GM21723 (cell line): ENCODE data around the gene DYNLT4.
A peak's percentile ranks its signal among the peaks of the same experiment; 100 is the strongest.

Source experiments
- ATAC-seq: cut with Tn5 transposase; IDR thresholded peaks from one replicate; pipeline ENCODE4 v1.9.1; 2021; ENCODE audit warnings: mild to moderate bottlenecking, moderate library complexity; ENCODE audit not compliant: unreplicated experiment

DYNLT4 gene

DNA sequence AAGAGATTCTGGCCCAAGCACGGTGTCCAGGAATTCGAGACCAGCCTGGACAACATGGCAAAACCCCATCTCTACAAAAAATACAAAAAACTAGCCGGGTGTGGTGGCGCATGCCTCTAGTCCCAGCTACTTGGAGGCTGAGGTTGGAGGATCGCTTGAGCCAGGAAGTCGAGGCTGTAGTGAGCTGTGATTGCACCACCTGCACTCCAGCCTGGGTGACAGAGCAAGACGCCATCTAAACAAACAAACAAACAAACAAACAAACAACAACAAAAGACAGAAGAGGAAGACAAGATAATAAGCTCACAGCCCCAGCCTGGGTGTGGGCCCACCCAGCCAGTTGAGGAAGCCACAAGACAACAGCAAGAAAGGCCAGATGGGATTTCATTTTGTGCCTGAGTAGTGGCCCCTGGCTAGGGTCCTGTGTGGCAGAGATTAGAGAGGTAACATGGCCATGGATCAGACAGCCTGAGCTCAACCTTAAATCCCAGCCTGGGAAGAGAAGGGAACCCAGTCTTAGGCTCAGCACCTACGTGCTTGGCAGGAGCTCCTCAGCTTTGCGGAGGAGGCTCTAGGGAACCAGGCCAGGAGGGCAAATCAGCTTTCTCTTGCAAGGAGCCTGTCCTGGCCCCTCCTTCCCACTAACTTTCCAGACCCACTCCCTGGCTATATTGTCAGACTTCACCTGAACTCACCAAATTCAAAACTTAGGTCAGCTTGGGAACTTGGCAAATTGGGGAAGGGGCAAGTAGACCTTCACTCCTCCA is 14.2 kb downstream of the DYNLT4 start:
- ATAC-seq = no peak

DNA sequence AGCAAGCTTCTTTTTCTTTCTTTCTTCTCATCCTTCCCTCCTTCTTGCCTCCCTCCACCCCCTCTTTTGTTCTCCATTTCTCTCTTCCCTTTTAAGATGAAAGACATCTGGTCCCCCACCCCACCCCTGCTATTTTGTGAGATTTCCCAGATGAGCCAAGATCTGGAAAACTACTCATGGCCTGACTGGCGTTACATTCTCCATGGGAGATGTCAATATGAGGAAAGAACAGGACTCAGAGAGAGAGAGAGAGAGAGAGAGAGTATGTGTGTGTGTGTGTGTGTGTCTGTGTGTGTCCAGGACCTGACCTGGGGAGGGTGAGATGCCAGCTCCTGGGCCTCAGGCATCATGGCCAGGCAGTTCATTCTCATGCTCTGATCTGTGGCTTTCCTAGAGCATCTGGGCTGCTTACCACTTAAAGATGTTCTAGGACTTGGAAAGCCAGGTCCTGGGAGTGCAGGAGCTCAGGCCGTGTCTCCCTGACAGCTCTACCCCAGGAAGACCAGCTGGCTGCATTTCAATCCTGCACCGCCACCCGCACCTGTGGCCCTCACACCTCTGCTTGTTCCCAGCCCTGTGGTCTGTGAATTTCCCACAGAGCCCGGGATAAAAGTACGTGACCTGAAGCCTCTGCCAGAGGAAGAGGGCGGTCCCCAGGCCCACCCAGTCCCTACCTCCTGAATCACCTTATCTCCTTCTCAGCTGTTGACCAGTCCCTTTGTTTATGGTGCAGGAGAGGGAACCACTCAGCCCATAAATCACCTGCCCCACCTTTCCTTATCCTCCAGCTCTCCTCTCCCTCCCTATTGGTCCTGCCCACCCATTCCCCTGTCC is 16.0 kb downstream of the DYNLT4 start:
- ATAC-seq = no peak

DNA sequence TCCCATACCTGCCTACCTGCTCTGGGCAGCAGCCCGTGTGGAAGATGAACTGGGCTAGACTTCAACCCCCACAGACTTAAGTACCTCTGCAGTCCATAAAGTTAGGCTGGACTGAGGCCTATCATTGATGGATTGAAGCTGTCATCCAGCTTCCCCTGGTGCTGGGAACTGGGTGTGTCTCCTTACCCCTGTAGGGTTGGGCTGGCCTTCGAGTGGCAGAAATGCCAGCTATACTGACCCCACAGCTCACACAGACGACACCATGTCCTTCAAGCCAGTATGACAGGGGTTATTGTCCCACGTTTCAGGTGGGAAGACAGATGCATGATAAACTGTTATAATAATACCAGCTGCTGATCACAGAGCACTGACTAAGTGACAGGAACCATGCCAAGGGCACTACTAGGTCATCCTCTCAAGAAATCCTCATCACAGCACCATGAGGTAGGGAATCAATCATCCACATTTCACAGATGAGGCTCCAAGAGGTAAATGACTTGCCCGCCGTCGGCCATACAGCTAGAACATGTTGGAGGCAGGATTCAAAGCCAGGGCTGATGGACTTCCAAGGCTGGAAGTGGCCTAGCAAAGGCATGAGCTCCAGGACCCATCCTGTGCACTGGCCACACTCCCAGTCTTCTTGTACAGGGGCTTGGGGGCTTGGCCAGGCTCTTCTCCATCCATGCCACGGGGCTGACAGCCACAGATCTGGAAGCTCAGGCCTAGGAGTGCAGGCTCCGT is 18.9 kb downstream of the DYNLT4 start, which contains the start of gene BEST4:
BEST4 (minus strand) TSS at position 51 of the 741 bp plus-strand sequence. CDS start 465 bp downstream, outside the sequence.
- ATAC-seq = no peak

DNA sequence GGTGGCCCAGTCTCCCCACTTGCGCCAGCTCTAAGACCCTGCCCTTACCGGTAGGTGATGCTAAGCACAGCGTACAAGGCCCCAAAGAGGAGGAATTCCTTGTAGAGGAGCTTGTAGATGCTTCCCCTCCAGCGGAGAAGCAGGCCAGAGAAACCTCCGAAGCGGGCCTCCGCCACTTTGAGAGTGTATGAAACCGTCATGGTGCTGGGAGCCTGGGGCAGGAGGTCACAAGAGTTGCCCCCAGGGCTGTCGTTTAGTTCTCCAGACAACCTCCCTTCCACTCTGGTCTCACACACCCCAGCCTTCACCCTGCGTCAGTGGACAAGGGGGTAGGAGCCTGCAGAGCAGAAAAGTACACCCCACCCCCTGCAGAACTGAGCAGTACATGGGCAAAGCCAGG is 19.6 kb downstream of the DYNLT4 start:
- ATAC-seq = no peak

DNA sequence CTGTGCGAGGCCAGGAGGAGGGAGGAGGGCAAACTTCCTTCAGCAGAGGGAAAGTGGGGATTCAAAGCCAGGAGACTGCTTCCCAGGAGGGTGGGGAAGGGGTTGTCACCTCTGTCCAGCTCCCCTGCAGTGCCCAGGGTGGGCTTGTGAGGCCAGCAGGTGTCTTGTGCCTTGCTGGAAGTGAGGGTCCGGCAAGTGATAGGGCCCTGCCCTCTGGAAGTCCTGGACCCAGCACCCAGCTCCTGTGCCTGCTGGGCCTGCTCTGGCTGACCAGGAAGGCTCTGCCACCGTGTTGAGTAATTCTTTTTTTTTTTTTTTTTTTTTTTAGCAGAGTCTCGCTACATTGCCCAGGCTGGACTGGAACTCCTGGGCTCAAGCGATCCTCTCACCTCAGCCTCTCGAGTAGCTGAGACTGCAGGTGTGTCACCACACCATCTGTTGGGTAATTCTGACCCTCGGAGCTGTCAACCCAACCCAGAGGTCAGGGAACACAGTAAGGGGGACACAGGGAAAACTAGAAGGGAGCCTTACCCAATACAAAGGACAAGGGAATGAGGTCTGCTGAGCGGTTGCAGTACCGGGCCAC is 20.2 kb downstream of the DYNLT4 start:
- no peak for ATAC-seq

DNA sequence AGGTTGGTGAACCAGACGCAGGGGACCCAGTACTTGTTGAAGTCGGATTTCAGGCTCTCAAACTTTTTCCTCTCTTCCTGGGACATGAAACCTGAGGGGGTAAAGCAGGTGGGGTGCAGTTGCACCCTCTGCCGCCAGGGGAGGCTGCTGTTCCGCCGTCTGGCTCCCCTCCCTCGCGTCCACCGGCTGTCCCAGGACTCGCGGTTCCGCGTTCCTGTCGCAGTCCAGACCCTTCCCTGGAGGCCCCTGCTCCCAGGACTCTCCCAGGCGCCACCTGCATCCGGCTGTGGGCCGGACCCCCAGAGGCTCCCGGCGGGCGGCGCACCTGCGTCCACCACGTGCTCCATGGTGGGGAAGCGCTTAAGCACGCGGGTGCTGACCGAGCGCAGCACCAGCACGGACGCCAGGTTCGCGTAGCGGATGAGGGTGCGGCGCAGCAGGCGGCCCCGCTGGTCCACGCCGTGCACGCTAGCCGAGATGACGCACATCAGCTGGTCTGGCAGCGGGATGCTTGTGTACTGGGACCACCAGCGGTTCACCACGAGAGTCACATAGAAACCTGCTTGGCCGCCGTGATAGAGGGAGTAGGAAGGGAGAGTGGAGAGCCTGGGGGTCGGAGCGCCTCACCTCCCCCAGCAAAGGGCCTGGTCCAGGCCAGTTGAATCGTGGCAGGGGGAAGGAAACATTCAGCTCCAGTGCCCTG is 20.9 kb downstream of the DYNLT4 start:
- ATAC-seq = peak; percentile 43

DNA sequence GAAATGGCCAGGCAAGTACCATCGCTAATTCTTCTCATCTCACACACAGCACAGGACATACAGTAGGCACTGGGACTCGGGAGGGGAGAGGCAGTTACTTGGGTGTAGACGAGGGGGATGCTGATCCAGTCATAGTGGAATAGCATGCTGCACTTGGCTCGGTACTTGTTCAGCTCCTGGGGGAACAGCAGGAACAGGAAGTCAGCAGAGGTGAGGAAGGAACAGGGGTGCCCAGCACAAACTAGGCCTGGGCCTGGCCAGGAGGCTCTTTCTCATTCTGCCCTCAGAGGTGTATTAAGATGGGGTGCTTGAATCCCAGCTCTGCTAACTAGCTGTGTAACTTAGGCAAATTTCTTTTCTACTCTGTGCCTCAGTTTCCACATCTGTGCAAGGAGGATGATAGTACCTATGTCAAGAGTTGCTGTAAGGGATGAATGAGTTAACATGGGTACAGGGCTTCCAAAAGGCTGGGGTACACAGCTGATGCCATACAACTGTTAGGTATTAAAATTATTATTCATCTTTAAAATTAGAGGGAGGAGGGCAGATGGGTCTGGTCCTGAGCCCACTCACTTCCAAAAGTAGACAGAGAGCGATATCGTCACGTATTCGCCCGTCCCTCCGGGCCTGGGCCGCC is 21.5 kb downstream of the DYNLT4 start:
- ATAC-seq = peak; percentile 16

DNA sequence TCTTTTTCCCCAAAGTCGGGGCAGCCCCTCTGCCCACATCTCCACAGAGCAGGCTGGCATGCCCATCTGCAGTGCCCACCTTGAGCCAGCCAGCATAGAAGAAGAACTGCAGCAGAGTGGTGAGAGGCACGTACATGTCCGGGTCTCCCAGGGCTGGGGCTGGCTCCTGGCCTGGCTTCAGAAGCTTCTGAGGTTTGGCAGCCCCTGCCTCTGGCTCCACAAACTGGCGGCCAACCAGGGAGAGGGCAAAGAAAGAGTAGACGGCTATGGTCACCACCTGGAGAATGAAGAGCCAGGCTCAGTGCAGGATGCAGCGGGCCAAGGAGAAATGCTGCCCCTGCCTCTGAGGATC is 22.1 kb downstream of the DYNLT4 start:
- no peak for ATAC-seq

DNA sequence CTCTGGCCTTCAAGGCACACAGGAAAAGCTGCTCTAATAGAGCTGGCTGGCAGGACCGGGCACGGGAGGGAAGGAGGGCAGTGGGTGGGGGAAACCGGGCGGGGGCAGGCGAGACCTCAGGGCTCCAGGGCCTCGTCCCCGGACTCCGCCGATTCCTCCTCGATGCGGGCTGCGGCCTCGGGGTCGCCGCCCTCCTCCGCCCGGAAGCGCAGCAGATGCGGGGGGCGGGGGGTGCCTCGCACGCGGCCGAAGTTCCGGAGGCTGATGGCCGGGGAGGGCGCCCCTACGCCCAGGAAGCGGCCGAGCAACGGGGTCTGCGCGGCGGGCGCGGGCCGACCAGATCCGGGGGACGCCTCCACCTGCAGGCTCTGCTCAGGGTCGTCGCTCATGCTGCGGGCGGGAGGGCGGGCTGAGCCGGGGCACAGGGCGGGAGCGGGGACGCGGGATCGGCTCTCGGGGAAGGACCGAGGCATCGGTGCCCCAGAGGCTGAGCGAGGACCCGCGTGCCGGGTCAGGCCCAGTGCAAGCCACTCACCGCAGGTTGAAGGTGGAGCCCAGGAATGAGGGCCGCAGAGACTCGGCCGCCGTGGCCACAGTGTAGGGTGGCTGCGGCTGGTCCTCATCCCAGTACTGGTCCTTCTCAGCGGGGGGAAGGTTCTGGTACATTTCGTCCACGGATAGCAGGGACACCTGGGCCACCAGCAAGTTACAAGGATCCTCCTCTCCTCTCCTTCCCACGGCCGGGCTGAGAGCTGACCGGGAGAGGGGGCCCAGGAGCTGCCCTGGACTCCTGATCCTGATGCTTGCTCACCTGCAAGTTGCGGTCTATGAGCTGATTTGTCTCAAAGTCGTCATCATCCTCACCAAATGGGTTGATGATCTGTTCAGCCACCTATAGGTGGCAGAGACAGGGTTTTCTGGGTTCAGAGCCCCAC is 22.8 kb downstream of the DYNLT4 start:
- ATAC-seq = no peak

DNA sequence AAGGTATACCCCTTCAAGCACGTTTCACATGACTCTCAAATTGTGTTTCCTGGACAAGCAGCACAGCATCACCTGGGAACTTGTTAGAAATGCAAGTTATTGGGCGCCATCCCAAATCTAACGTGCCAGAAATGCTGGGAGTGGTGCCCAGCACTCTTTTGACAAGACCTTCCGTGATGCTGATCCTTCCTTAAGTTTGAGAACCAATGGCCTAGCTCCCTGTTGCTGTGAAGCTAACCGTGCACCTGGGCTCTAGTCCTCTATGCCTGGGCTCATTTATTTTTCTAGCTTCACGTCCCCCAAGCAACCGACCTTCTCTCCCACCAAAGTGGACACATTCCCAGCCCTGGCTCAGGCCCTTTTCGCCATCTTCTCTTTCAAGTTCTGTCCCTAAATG is 23.5 kb downstream of the DYNLT4 start:
- no peak for ATAC-seq

DNA sequence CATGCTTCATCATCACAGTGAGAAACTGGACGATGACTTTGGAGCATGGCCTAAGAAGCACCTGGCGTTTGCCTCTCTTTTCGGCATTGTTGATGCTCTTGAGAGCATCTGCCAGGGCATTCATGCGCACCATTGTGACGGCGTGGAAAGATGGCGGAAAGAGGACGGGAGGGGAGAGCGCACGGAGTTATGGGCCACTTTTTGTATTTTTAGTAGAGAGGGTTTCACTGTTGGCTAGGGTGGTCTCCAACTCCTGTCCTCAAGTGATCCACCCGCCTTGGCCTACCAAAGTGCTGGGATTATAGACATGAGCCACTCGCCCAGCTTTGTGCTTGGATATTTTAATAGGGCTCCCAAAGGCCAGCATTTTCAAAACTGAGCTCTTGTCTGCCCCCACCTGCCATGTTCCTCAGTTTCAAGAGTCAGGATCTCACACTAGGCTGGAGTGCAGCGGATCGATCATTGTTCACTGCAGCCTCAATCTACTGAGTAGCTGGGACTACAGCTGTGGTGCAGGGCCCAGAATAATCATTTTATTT is 26.5 kb downstream of the DYNLT4 start:
- ATAC-seq = no peak

DNA sequence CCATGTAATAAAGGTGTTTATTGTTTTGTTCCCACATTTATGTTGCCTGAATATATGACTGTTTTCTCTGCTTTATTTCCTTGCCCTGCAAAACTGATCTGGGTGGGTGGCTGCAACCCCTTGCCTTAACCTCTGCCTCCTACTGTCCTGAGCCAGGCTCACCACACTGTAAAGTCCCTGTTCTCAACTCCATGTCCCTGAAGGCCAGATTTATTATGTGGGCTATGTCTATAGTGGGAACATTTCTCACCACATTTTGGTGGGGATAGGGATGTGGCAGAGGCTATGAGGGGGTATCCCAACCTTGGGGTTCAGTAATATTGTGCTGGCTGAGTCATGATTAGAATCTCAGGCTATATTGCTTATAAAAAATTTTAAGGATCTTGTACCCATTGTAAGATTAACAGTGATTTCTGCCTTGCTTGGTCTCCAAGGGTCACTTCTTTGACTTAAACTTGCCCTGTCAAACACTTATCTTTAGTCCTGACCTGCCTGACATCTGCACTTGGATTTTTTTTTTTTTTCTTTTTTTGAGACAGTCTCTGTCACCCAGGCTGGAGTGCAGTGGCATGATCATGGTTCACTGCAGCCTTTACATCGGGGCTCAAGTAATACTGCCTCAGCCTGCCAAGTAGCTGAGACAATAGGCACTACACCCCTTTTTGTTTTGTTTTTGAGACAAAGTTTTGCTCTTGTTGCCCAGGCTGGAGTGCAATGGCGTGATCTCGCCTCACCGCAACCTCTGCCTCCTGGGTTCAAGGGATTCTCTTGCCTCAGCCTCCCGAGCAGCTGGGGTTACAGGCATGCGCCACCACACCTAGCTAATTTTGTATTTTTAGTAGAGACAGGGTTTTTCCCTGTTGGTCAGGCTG is 28.2 kb downstream of the DYNLT4 start:
- no peak for ATAC-seq

DNA sequence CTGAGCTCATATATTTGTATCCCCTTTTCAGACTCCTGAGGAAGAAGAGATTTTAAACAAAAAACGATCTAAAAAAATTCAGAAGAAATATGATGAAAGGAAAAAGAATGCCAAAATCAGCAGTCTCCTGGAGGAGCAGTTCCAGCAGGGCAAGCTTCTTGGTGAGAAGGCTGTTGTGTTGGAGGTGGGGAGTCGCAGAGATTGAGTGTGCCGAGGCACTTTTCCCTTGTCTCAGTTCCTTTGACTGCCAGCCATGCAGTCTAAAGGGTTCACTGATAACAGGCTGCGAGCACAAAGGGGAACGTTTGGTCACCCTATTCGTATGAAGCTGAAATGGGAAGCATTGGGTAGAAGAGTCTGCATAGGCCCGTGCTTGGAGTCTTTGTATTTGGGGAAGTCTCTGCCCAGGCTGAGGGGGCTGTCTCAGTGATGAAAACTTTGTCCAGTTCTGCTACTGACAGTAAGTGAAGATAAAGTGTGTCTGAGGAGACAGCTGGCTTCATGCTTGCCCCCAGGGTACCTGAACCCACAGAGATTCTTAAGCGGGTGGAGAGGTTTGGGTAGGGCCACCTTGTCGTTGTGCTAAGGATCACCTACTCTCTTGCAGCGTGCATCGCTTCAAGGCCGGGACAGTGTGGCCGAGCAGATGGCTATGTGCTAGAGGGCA is 29.0 kb downstream of the DYNLT4 start:
- ATAC-seq = no peak

DNA sequence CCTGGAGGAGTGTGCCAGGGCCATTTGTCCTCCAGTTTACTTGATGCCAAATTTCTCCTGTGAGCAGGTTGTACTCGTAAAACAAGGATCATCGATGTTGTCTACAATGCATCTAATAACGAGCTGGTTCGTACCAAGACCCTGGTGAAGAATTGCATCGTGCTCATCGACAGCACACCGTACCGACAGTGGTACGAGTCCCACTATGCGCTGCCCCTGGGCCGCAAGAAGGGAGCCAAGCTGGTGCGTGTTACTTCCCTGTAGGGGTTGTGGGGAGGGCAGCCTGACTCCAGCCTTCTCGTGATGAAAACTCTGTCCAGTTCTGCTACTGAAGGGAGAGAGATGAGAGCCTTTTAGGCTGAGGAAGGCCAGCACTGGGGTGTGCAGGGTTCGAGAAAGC is 29.6 kb downstream of the DYNLT4 start:
- ATAC-seq = no peak

DNA sequence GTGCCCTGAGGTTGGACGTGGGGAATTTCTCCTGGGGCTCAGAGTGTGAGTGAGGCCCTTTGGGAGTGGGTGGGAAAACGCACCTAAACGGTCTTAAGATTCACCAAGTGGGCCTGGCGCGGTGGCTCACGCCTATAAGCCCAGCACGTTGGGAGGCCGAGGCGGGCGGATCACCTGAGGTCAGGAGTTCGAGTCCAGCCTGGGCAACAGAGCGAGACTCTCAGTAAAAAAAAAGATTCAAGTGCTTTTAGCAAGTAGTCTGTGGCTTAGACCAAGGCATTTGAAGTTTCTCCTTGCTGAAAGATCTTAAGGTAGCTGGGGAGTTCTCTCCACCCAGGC is 30.5 kb downstream of the DYNLT4 start:
- no peak for ATAC-seq

DNA sequence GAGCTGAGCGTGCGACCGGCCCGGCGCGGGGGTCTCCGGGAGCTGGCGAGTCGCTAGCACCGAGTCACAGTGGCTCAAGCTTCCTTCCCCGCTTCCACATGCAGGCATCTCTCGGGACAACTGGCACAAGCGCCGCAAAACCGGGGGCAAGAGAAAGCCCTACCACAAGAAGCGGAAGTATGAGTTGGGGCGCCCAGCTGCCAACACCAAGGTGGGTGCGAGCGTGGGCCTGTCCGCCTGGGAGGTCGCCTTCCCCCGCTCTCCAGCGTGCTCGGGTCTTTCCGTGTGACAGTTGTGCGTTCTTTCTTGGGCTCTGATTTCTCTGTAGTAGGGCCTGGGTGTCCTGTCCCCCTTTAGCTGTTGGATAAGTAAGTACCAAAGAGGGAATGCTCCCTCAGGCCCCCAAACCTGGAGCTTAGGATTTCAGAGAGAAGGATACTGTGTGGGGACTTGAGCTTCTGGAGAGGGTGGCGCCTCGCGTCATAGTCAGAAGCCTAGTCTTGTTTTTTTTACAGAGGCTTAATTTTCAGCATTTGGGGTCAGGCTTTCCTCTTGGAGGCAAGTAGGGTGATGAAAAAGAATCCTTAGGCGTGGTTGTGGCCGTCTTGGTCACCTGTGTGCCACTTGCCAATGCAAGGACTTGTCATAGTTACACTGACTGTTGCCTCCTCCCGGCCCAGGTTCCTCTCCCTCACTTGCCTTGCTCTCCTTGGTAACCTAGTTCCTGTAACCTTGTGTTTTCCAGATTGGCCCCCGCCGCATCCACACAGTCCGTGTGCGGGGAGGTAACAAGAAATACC is 31.0 kb downstream of the DYNLT4 start:
- ATAC-seq = peak; percentile 21
